CD14-positive monocyte (primary cell): ENCODE data around the gene RAB27B. TPM values are rescaled to one million over a fixed set of nuclear protein-coding genes. Genes with fewer than 3 reads are reported as not detected.

ENCODE experiments used
- DNase-seq, 3 donors: peaks; one replicate each; pipeline ENCODE4 v3.0.0-alpha.2; 2011 to 2022
- H2AFZ ChIP-seq: 2 replicates; pipeline ENCODE4 v1.6.0; 2012; ENCODE audit warnings: mild to moderate bottlenecking, low read depth, low read length, inconsistent platforms; ENCODE audit not compliant: insufficient read depth, poor library complexity, severe bottlenecking
- H3K27ac ChIP-seq, 2 donors: 1 replicate in 1 of 2; 2 replicates in 1 of 2; pipeline ENCODE4 v1.5.1; 2012 to 2013; ENCODE audit warnings: low read length in 2 of 2, control low read depth in 1 of 2, inconsistent platforms in 1 of 2, low read depth in 1 of 2, mild to moderate bottlenecking in 1 of 2
- H3K27me3 ChIP-seq, 2 donors: one replicate each; pipeline versions ENCODE4 v1.6.0 to v1.6.1; 2011 to 2013; ENCODE audit warnings: low read length in 2 of 2; ENCODE audit not compliant: control insufficient read depth in 2 of 2, insufficient read depth in 2 of 2
- H3K36me3 ChIP-seq, 2 donors: replicated peaks in 1 of 2; 1 replicate in 1 of 2; 2 replicates in 1 of 2; pipeline versions ENCODE4 v1.5.1 to v1.6.1; 2012 to 2013; ENCODE audit warnings: low read length in 2 of 2, control low read depth in 1 of 2, inconsistent platforms in 1 of 2, mild to moderate bottlenecking in 1 of 2; ENCODE audit not compliant: insufficient read depth in 2 of 2, control insufficient read depth in 1 of 2
- H3K4me1 ChIP-seq, 2 donors: 1 replicate in 1 of 2; 2 replicates in 1 of 2; pipeline versions ENCODE4 v1.5.1 to v1.6.1; 2012 to 2013; ENCODE audit warnings: low read length in 2 of 2, control low read depth in 1 of 2, inconsistent platforms in 1 of 2, mild to moderate bottlenecking in 1 of 2, moderate library complexity in 1 of 2; ENCODE audit not compliant: insufficient read depth in 2 of 2, control insufficient read depth in 1 of 2
- H3K4me2 ChIP-seq: replicated peaks from 2 replicates; pipeline ENCODE3; 2012; ENCODE audit warnings: low read length, moderate library complexity, mild to moderate bottlenecking; ENCODE audit not compliant: poor library complexity, severe bottlenecking; ENCODE audit errors: extremely low read depth
- H3K4me3 ChIP-seq, 3 experiments: fragments of 200-600 bp in 1 of 3; sonication (generic) in 1 of 3; replicated peaks in 1 of 3; 1 replicate in 2 of 3; 2 replicates in 1 of 3; pipeline ENCODE4 v1.5.1; 2011 to 2013; ENCODE audit warnings: low read length in 3 of 3, mild to moderate bottlenecking in 3 of 3, control low read depth in 2 of 3, low read depth in 2 of 3, inconsistent platforms in 1 of 3, moderate library complexity in 1 of 3
- H3K79me2 ChIP-seq: 2 replicates; pipeline ENCODE4 v1.6.0; 2012; ENCODE audit warnings: mild to moderate bottlenecking, control low read depth, inconsistent platforms, low read length, moderate library complexity; ENCODE audit not compliant: insufficient read depth
- H3K9ac ChIP-seq: 2 replicates; pipeline ENCODE4 v1.6.0; 2017; ENCODE audit warnings: low read length, mild to moderate bottlenecking; ENCODE audit not compliant: insufficient read depth, poor library complexity, severe bottlenecking
- H3K9me3 ChIP-seq, 2 donors: replicated peaks in 1 of 2; 1 replicate in 1 of 2; 2 replicates in 1 of 2; pipeline versions ENCODE4 v1.5.1 to v1.6.1; 2012 to 2013; ENCODE audit warnings: low read length in 2 of 2, control low read depth in 1 of 2; ENCODE audit not compliant: control insufficient read depth in 1 of 2, insufficient read depth in 1 of 2
- H4K20me1 ChIP-seq: 2 replicates; pipeline ENCODE4 v1.6.0; 2012; ENCODE audit warnings: mild to moderate bottlenecking, low read length, control low read depth, moderate library complexity; ENCODE audit not compliant: insufficient read depth
- H3K27ac Mint-ChIP-seq, 7 donors: one replicate each; pipeline ENCODE4 v1.8.0; 2020; ENCODE audit warnings: mild to moderate bottlenecking in 7 of 7, mixed read lengths in 7 of 7, moderate library complexity in 6 of 7, inconsistent platforms in 2 of 7
- H3K27me3 Mint-ChIP-seq, 3 donors: one replicate each; pipeline ENCODE4 v1.8.0; 2021 to 2022; ENCODE audit warnings: low read depth in 3 of 3, mild to moderate bottlenecking in 3 of 3, mixed read lengths in 3 of 3, moderate library complexity in 3 of 3, inconsistent platforms in 1 of 3
- H3K36me3 Mint-ChIP-seq, 2 donors: one replicate each; pipeline ENCODE4 v1.8.0; 2020; ENCODE audit warnings: mixed read lengths in 2 of 2, inconsistent platforms in 1 of 2, mild to moderate bottlenecking in 1 of 2
- H3K4me1 Mint-ChIP-seq: one replicate; pipeline ENCODE4 v1.8.0; 2020; ENCODE audit warnings: mild to moderate bottlenecking, mixed read lengths
- H3K4me3 Mint-ChIP-seq, 2 donors: one replicate each; pipeline ENCODE4 v1.8.0; 2020; ENCODE audit warnings: mild to moderate bottlenecking in 2 of 2, mixed read lengths in 2 of 2, moderate library complexity in 1 of 2
- H3K9me3 Mint-ChIP-seq, 7 donors: one replicate each; pipeline ENCODE4 v1.8.0; 2020 to 2022; ENCODE audit warnings: mixed read lengths in 7 of 7, mild to moderate bottlenecking in 6 of 7, moderate library complexity in 6 of 7, inconsistent platforms in 2 of 7
- CTCF ChIP-seq: fragments of 200-600 bp; IDR thresholded peaks from one replicate; pipeline ENCODE4 v1.8.0; 2022; ENCODE audit warnings: antibody characterized with exemption, mild to moderate bottlenecking
- WGBS: methylation state at CpG from one replicate; pipeline ENCODE4 v1.1.5; 2013; ENCODE audit warnings: missing lambda C conversion rate; ENCODE audit not compliant: insufficient coverage; 5-methylcytosine and 5-hydroxymethylcytosine counted together
- intact Hi-C, 2 donors: fragments of 100-400 bp; cut with micrococcal nuclease; formaldehyde crosslinking; loops; one replicate each; pipeline versions ENCODE4 v1.15.0 to v1.15.1; 2023
- polyA plus RNA-seq, 3 donors: library from polyadenylated mRNA; depleted of rRNA in 1 of 3; unstranded in 2 of 3; stranded (reverse) in 1 of 3; fragments of 300-500 nt in 2 of 3; fragments of >200 nt in 1 of 3; fragmentation: Illumina TruSeq in 2 of 3; gene quantifications; 1 replicate in 2 of 3; 2 replicates in 1 of 3; pipeline ENCODE4 v1.2.3, GENCODE V29; 2012 to 2021

RAB27B gene
- polyA plus RNA-seq, 3 donors, result 0.11 to 0.13 TPM; not detected in 1

DNA sequence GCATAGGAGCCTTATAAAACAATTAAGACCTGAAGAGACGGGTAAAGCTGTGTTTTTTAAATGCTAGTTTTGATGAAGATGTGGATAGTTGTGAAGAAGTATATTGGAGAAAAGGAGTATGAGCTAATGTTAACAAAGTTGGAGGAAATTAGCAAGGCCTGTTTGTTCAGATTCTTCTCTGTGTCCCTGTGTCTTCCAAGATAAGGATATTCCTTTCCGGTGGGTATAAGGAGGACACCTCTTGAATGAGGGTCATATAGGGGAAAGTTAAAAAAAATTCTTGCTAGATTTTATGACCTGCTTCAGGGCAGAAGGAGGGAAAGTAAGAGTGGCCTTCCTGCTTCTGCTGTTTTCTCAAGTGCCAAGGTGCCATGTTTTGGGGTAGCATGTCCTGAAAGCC lies 72.0 kb downstream of the RAB27B start:
- H3K27ac ChIP-seq, result no peak overlapping the region
- no peak overlapping the region for H3K27ac Mint-ChIP-seq
- no peaks in the 10 kb centered on the region for H3K36me3 Mint-ChIP-seq
- no peak overlapping the region for H3K4me3 ChIP-seq
- no peaks in the 10 kb centered on the region for H3K27me3 ChIP-seq
- no peaks in the 10 kb centered on the region for H3K9me3 ChIP-seq
- DNase-seq, result no peak
- peaks cover 2% of the 10 kb centered on the region for H3K4me1 Mint-ChIP-seq
- intact Hi-C loops, result no loop called here
- H3K4me2 ChIP-seq, result no peak overlapping the region
- no peak overlapping the region for H3K4me3 Mint-ChIP-seq
- 80% methylated on average over 1 of the region's 2 CpGs for WGBS
- H3K36me3 ChIP-seq, result no peaks in the 10 kb centered on the region
- H3K9me3 Mint-ChIP-seq, result no peaks in the 10 kb centered on the region
- H2AFZ ChIP-seq, result no peak overlapping the region
- H3K79me2 ChIP-seq, result no peaks in the 10 kb centered on the region
- no peak overlapping the region for H3K9ac ChIP-seq
- H3K27me3 Mint-ChIP-seq, result peaks cover 0 to 1% (median 0%) of the 10 kb centered on the region in 3 donors
- no peaks in the 10 kb centered on the region for H3K4me1 ChIP-seq
- no peaks in the 10 kb centered on the region for H4K20me1 ChIP-seq
- no peak for TF ChIP-seq CTCF

DNA sequence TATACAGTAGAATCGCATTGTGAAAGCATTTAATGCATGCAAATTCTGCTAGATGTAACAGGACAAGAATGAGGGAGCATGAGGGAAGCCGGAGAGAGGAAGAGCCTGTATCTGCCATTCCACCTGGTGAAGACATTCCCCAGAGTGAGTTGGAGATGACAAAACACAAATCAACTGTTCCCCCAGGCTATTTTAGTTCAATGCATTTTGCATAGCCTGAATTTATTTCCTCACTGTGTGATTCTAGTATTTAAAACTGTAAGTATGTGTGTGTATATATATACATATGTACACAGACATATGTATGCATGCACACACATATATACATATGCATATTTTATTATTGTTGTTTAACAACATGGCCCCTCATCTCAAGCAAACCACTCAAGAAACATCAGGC lies 76.3 kb downstream of the RAB27B start:
- intact Hi-C loops, result no loop called here
- Mint-ChIP-seq H3K9me3 (peaks cover 0 to 4% (median 2%) of the 10 kb centered on the region in 7 donors), H3K27me3 (peaks cover 0 to 1% (median 0%) of the 10 kb centered on the region in 3 donors), H3K4me3 (no peak overlapping the region), H3K27ac (no peak overlapping the region), H3K4me1 (peaks cover under 1% of the 10 kb centered on the region), H3K36me3 (no peaks in the 10 kb centered on the region)
- Histone ChIP-seq H3K4me3 (no peak overlapping the region), H3K4me1 (no peaks in the 10 kb centered on the region), H3K27ac (no peak overlapping the region), H3K27me3 (no peaks in the 10 kb centered on the region), H3K9ac (no peak overlapping the region), H4K20me1 (no peaks in the 10 kb centered on the region), H3K36me3 (no peaks in the 10 kb centered on the region), H3K79me2 (no peaks in the 10 kb centered on the region), H3K4me2 (no peak overlapping the region), H3K9me3 (peaks cover 0 to 4% of the 10 kb centered on the region in 2 donors), H2AFZ (no peak overlapping the region)
- no CpG with 5 or more reads among the region's 2 CpGs for whole genome bisulfite sequencing
- DNase-seq, result no peak
- no peak for TF ChIP-seq CTCF
